Upper lobe of left lung (tissue), 6 donors: Measurements from ENCODE around the gene NR1H4. TPM values are rescaled to one million over a fixed set of nuclear protein-coding genes. Genes with fewer than 3 reads are reported as not detected.

Experiments
- ATAC-seq, 2 donors: fragments of 200-7000 bp; cut with Tn5 transposase; one replicate each; pipeline ENCODE4 v1.9.1; 2022; ENCODE audit warnings: mild to moderate bottlenecking in 2 of 2, moderate library complexity in 2 of 2; ENCODE audit not compliant: low FRiP score in 2 of 2
- DNase-seq, 2 donors: peaks; one replicate each; pipeline ENCODE4 v3.0.0-alpha.2; 2019 to 2020
- H3K27ac ChIP-seq, 4 donors: fragments of 200-600 bp; sonication (generic); one replicate each; pipeline ENCODE4 v1.5.1; 2016 to 2019
- H3K27me3 ChIP-seq, 4 donors: fragments of 200-600 bp; sonication (generic); one replicate each; pipeline ENCODE4 v1.5.1; 2017 to 2019
- H3K36me3 ChIP-seq, 4 donors: fragments of 200-600 bp; sonication (generic); one replicate each; pipeline ENCODE4 v1.5.1; 2016 to 2019
- H3K4me1 ChIP-seq, 4 donors: fragments of 200-600 bp; sonication (generic); one replicate each; pipeline ENCODE4 v1.5.1; 2018 to 2019
- H3K4me3 ChIP-seq, 4 donors: fragments of 200-600 bp; sonication (generic); one replicate each; pipeline ENCODE4 v1.5.1; 2017 to 2019; ENCODE audit warnings: mild to moderate bottlenecking in 2 of 4, moderate library complexity in 1 of 4
- H3K9me3 ChIP-seq, 4 donors: fragments of 200-600 bp; sonication (generic); one replicate each; pipeline ENCODE4 v1.5.1; 2018 to 2019
- CTCF ChIP-seq, 6 experiments: fragments of 450-650 bp in 4 of 6; fragments of 200-600 bp in 2 of 6; sonication (generic) in 2 of 6; IDR thresholded peaks; one replicate each; pipeline ENCODE4 v1.5.1; 2016 to 2019; ENCODE audit warnings: antibody characterized with exemption in 6 of 6
- EP300 ChIP-seq, 4 donors: sonication (generic); formaldehyde crosslinking; IDR thresholded peaks; one replicate each; pipeline ENCODE4 v1.5.1; 2017; ENCODE audit warnings: antibody characterized with exemption in 4 of 4, control low read depth in 2 of 4
- POLR2A ChIP-seq, 4 donors: fragments of 450-650 bp; IDR thresholded peaks; one replicate each; pipeline ENCODE4 v1.5.1; 2016 to 2017; ENCODE audit warnings: antibody characterized with exemption in 4 of 4, mild to moderate bottlenecking in 2 of 4
- POLR2AphosphoS5 ChIP-seq, 2 donors: sonication (generic); formaldehyde crosslinking; IDR thresholded peaks; one replicate each; pipeline ENCODE4 v1.5.1; 2017; ENCODE audit warnings: antibody characterized with exemption in 2 of 2
- WGBS, 2 donors: methylation state at CpG; one replicate each; pipeline ENCODE4 v1.1.5; 2017 to 2018; 5-methylcytosine and 5-hydroxymethylcytosine counted together
- total RNA-seq, 6 donors: library from RNA; depleted of rRNA in 4 of 6; stranded (reverse); fragments of >200 nt in 4 of 6; gene quantifications; one replicate each; pipeline versions ENCODE4 v1.1.0 to v1.2.1, GENCODE V29; 2016 to 2021
- donor health status: DM: no; HTN: no; CAD: no; lungs with moderate emphysema.
- donor health status: DM: no; HTN: yes; CAD: no; lungs with severe emphysema.

The NR1H4 gene
- total RNA-seq, 6 donors from 2014 or later, result 0.09 to 0.20 TPM; not detected in 4

- H3K4me3 ChIP-seq, result no peak overlapping the region
- H3K36me3 ChIP-seq, result no peaks in the 10 kb centered on the region
- TF ChIP-seq POLR2AphosphoS5 (IDR thresholded peaks at IDR 0.05), result no peak
- no peak for TF ChIP-seq POLR2A (IDR thresholded peaks at IDR 0.05)
- TF ChIP-seq EP300 (IDR thresholded peaks at IDR 0.05), result no peak
- no peak for TF ChIP-seq CTCF (IDR thresholded peaks at IDR 0.05)
- no peak for ATAC-seq
- WGBS, 2 donors, result 67 to 70% methylated on average over 4 of the region's 4 CpGs
- H3K4me1 ChIP-seq, result no peaks in the 10 kb centered on the region
- no peak overlapping the region for H3K27ac ChIP-seq
- no peaks in the 10 kb centered on the region for H3K9me3 ChIP-seq
- no peaks in the 10 kb centered on the region for H3K27me3 ChIP-seq
- no peak for DNase-seq
Observed at GRCh38 chr12:100508751-100509150, 35.1 kb downstream of the NR1H4 start.

- Histone ChIP-seq H3K27me3 (no peaks in the 10 kb centered on the region), H3K9me3 (no peaks in the 10 kb centered on the region), H3K4me1 (no peaks in the 10 kb centered on the region), H3K27ac (no peak overlapping the region), H3K4me3 (no peak overlapping the region), H3K36me3 (no peaks in the 10 kb centered on the region)
- ATAC-seq (no peak), DNase-seq (no peak)
- TF ChIP-seq CTCF (IDR thresholded peaks at IDR 0.05) (no peak), POLR2A (IDR thresholded peaks at IDR 0.05) (no peak), EP300 (IDR thresholded peaks at IDR 0.05) (no peak), POLR2AphosphoS5 (IDR thresholded peaks at IDR 0.05) (no peak)
- whole genome bisulfite sequencing, 2 donors, result 79 to 80% methylated on average over 3 of the region's 3 CpGs
Observed at GRCh38 chr12:100512692-100513091, 39.0 kb downstream of the NR1H4 start.

- no peaks in the 10 kb centered on the region for H3K27me3 ChIP-seq
- WGBS, 2 donors, result 93 to 94% methylated on average over 3 of the region's 3 CpGs
- no peaks in the 10 kb centered on the region for H3K36me3 ChIP-seq
- H3K27ac ChIP-seq, result no peak overlapping the region
- no peak for TF ChIP-seq EP300 (IDR thresholded peaks at IDR 0.05)
- no peak for TF ChIP-seq POLR2AphosphoS5 (IDR thresholded peaks at IDR 0.05)
- TF ChIP-seq POLR2A (IDR thresholded peaks at IDR 0.05), result no peak
- no peak for TF ChIP-seq CTCF (IDR thresholded peaks at IDR 0.05)
- H3K4me1 ChIP-seq, result no peaks in the 10 kb centered on the region
- no peak overlapping the region for H3K4me3 ChIP-seq
- DNase-seq (no peak), ATAC-seq (no peak)
- H3K9me3 ChIP-seq, result no peaks in the 10 kb centered on the region
Observed at GRCh38 chr12:100515968-100516367, 42.3 kb downstream of the NR1H4 start.

GRCh38 chr12:100518376-100518775, 44.7 kb downstream of the NR1H4 start:
- TF ChIP-seq POLR2A (IDR thresholded peaks at IDR 0.05) (no peak), CTCF (IDR thresholded peaks at IDR 0.05) (no peak), POLR2AphosphoS5 (IDR thresholded peaks at IDR 0.05) (no peak), EP300 (IDR thresholded peaks at IDR 0.05) (no peak)
- Histone ChIP-seq H3K4me1 (no peaks in the 10 kb centered on the region), H3K27ac (no peak overlapping the region), H3K27me3 (no peaks in the 10 kb centered on the region), H3K9me3 (no peaks in the 10 kb centered on the region), H3K4me3 (no peak overlapping the region), H3K36me3 (no peaks in the 10 kb centered on the region)
- WGBS, 2 donors, result 69 to 77% methylated on average over 1 of the region's 1 CpG
- DNase-seq (no peak), ATAC-seq (no peak)

- TF ChIP-seq CTCF (IDR thresholded peaks at IDR 0.05) (no peak), POLR2AphosphoS5 (IDR thresholded peaks at IDR 0.05) (no peak), EP300 (IDR thresholded peaks at IDR 0.05) (no peak), POLR2A (IDR thresholded peaks at IDR 0.05) (no peak)
- Histone ChIP-seq H3K27me3 (no peaks in the 10 kb centered on the region), H3K4me3 (no peak overlapping the region), H3K27ac (no peak overlapping the region), H3K36me3 (no peaks in the 10 kb centered on the region), H3K4me1 (no peaks in the 10 kb centered on the region), H3K9me3 (no peaks in the 10 kb centered on the region)
- 86 to 89% methylated on average over 10 of the region's 10 CpGs for WGBS, 2 donors
- ATAC-seq (no peak), DNase-seq (no peak)
Observed at GRCh38 chr12:100520048-100520769, 46.5 kb downstream of the NR1H4 start.
